Neural progenitor cell (in vitro differentiated cells): Measurements from ENCODE around the gene C19orf33. TPM values are rescaled to one million over a fixed set of nuclear protein-coding genes. Genes with fewer than 3 reads are reported as not detected.
A peak's percentile ranks its signal among the peaks of the same experiment; 100 is the strongest.

Experiments used
- DNase-seq: peaks from one replicate; pipeline ENCODE4 v3.0.0-alpha.2; 2016; ENCODE audit warnings: low spot score
- H2AFZ ChIP-seq: fragments of 200-600 bp; sonication (generic); replicated peaks from 2 replicates; pipeline ENCODE4 v1.6.1; 2016; ENCODE audit warnings: antibody characterized with exemption
- H3F3A ChIP-seq: fragments of 200-600 bp; sonication (generic); 2 replicates; pipeline ENCODE4 v1.6.1; 2016; ENCODE audit warnings: antibody characterized with exemption, low read depth
- H3K27ac ChIP-seq: fragments of 200-600 bp; sonication (generic); 2 replicates; pipeline ENCODE4 v1.5.1; 2016; ENCODE audit warnings: mild to moderate bottlenecking
- H3K27me3 ChIP-seq: fragments of 200-600 bp; sonication (generic); 2 replicates; pipeline ENCODE4 v1.6.1; 2016; ENCODE audit warnings: mild to moderate bottlenecking, moderate library complexity
- H3K36me3 ChIP-seq: fragments of 200-600 bp; sonication (generic); 2 replicates; pipeline ENCODE4 v1.5.1; 2016
- H3K4me1 ChIP-seq: fragments of 200-600 bp; sonication (generic); 2 replicates; pipeline ENCODE4 v1.6.1; 2016; ENCODE audit warnings: mixed run types
- H3K4me2 ChIP-seq: fragments of 200-600 bp; sonication (generic); 2 replicates; pipeline ENCODE4 v1.6.1; 2016
- H3K4me3 ChIP-seq: fragments of 200-600 bp; sonication (generic); 2 replicates; pipeline ENCODE4 v1.5.1; 2016
- H3K79me2 ChIP-seq: fragments of 200-600 bp; sonication (generic); 2 replicates; pipeline ENCODE4 v1.6.1; 2016; ENCODE audit warnings: low read depth
- H3K9ac ChIP-seq: fragments of 200-600 bp; sonication (generic); 2 replicates; pipeline ENCODE4 v1.6.1; 2016
- H3K9me3 ChIP-seq: fragments of 200-600 bp; sonication (generic); 2 replicates; pipeline ENCODE4 v1.5.1; 2016; ENCODE audit warnings: low read depth
- H4K20me1 ChIP-seq: fragments of 200-600 bp; sonication (generic); 2 replicates; pipeline ENCODE4 v1.6.1; 2016; ENCODE audit warnings: low read depth
- H3K27ac Mint-ChIP-seq: 3 replicates; pipeline ENCODE4 v1.8.0; 2021; ENCODE audit warnings: mixed read lengths
- H3K27me3 Mint-ChIP-seq: 2 replicates; pipeline ENCODE4 v1.8.0; 2022; ENCODE audit warnings: low read depth, mild to moderate bottlenecking, inconsistent platforms, moderate library complexity, mixed read lengths; ENCODE audit not compliant: insufficient read depth
- H3K36me3 Mint-ChIP-seq: 3 replicates; pipeline ENCODE4 v1.8.0; 2021; ENCODE audit warnings: mixed read lengths
- H3K4me1 Mint-ChIP-seq: 3 replicates; pipeline ENCODE4 v1.8.0; 2021; ENCODE audit warnings: mixed read lengths
- H3K4me3 Mint-ChIP-seq: 3 replicates; pipeline ENCODE4 v1.8.0; 2021; ENCODE audit warnings: mild to moderate bottlenecking, moderate library complexity, mixed read lengths
- H3K9me3 Mint-ChIP-seq: 3 replicates; pipeline ENCODE4 v1.8.0; 2020; ENCODE audit warnings: mixed read lengths
- EZH2 ChIP-seq: fragments of 200-600 bp; sonication (generic); IDR thresholded peaks from 2 replicates; pipeline ENCODE4 v1.6.1; 2017; ENCODE audit warnings: antibody characterized with exemption, mild to moderate bottlenecking, moderate library complexity
- EZH2phosphoT487 ChIP-seq: fragments of 200-600 bp; sonication (generic); IDR thresholded peaks from 2 replicates; pipeline ENCODE4 v1.6.1; 2017; ENCODE audit warnings: antibody characterized with exemption
- total RNA-seq: library from RNA; depleted of rRNA; stranded (reverse); fragments of >200 nt; gene quantifications from 2 replicates; pipeline ENCODE4 v1.2.3, GENCODE V29; 2015; ENCODE audit warnings: low replicate concordance
- TF ChIP-seq, protein P1 (sequence below): fragments of 200-600 bp; sonication (generic); IDR thresholded peaks from 2 replicates; pipeline ENCODE4 v1.5.1; 2017; ENCODE audit warnings: antibody characterized with exemption, mild to moderate bottlenecking

Gene C19orf33
- total RNA-seq, 1 donor from 2014 or later: not detected

DNA sequence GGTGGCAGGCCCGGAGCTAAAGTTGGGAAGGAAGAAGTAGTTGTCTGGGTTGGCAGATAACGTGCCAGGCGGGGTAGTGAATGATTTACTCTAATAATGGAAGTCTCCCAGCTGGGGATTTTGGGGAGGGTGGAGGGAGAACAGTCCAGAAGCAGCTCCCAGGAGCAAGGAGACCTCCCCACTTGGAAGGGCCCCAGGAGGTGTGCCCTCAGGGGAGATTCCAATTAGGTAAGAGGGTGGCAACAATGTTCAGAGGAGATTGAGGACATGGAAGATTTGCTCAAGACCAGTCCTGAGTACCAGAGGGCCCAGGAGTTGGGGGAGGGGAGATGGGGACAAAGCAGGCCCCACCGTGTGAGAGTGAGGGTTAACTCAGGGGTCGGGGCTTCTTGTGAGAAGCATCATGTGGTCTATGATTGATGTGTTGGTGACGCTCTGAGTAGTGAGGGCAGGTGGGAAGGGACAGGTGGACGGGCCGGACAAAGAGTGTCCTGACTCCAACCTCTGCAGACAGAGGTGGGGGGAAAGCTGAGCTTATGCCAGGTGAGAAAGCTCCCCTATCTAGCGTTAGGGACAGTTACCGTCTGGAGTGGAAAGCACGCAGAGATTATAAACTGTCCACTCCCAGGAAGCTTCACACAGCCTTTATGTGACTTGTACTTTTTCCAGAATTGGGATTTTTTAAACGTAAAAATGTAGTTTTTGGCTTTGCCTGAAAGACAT lies 36.1 kb upstream of the C19orf33 start:
- H3K36me3 Mint-ChIP-seq: no peaks in the 10 kb centered on the region
- peaks cover 12% of the 10 kb centered on the region for H4K20me1 ChIP-seq
- H3K4me2 ChIP-seq: peak overlapping the region; percentile 37
- H3K27me3 ChIP-seq: no peaks in the 10 kb centered on the region
- H3K4me1 Mint-ChIP-seq: peaks cover 40% of the 10 kb centered on the region
- DNase-seq: no peak
- peaks cover 83% of the 10 kb centered on the region for H3K79me2 ChIP-seq
- H3K4me3 ChIP-seq: no peak overlapping the region
- no peaks in the 10 kb centered on the region for H3K9me3 Mint-ChIP-seq
- H3K4me3 Mint-ChIP-seq: no peak overlapping the region
- H3K9me3 ChIP-seq: no peaks in the 10 kb centered on the region
- no peak overlapping the region for H3K27ac Mint-ChIP-seq
- peaks cover 33% of the 10 kb centered on the region for H3K4me1 ChIP-seq
- no peak overlapping the region for H3K27ac ChIP-seq
- peaks cover 27% of the 10 kb centered on the region for H3F3A ChIP-seq
- no peaks in the 10 kb centered on the region for H3K36me3 ChIP-seq
- TF ChIP-seq, protein P1, sequence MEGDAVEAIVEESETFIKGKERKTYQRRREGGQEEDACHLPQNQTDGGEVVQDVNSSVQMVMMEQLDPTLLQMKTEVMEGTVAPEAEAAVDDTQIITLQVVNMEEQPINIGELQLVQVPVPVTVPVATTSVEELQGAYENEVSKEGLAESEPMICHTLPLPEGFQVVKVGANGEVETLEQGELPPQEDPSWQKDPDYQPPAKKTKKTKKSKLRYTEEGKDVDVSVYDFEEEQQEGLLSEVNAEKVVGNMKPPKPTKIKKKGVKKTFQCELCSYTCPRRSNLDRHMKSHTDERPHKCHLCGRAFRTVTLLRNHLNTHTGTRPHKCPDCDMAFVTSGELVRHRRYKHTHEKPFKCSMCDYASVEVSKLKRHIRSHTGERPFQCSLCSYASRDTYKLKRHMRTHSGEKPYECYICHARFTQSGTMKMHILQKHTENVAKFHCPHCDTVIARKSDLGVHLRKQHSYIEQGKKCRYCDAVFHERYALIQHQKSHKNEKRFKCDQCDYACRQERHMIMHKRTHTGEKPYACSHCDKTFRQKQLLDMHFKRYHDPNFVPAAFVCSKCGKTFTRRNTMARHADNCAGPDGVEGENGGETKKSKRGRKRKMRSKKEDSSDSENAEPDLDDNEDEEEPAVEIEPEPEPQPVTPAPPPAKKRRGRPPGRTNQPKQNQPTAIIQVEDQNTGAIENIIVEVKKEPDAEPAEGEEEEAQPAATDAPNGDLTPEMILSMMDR: no peak
- TF ChIP-seq EZH2 (no peak), EZH2phosphoT487 (no peak)
- H2AFZ ChIP-seq: no peak overlapping the region
- H3K27me3 Mint-ChIP-seq: peaks cover 13% of the 10 kb centered on the region
- no peak overlapping the region for H3K9ac ChIP-seq

DNA sequence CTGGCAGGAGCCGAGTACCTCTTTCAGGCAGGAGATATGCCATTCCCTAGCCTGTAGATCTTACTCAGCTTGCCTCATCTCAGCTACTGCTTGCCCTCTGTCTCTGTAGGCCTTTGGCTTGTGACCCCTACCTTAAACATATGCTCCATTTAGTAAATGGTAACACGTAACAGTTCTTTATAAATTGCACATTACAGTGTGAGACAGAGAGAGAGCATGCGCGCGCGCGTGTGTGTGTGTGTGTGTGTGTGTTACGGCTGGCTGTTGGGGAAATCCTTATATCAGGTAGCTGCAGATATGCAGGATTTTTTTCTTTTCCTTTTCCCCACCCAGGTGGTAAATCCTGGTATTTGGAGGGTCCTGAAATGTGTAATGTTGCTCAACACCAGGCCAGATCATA lies 35.5 kb upstream of the C19orf33 start:
- Histone ChIP-seq H3K4me2 (peak overlapping the region; percentile 37), H3K4me1 (peaks cover 33% of the 10 kb centered on the region), H3K36me3 (no peaks in the 10 kb centered on the region), H3K4me3 (no peak overlapping the region), H3K27ac (no peak overlapping the region), H3K79me2 (peaks cover 89% of the 10 kb centered on the region), H3K9ac (no peak overlapping the region), H4K20me1 (peaks cover 17% of the 10 kb centered on the region), H3F3A (peaks cover 22% of the 10 kb centered on the region), H3K27me3 (no peaks in the 10 kb centered on the region), H2AFZ (no peak overlapping the region), H3K9me3 (no peaks in the 10 kb centered on the region)
- no peaks in the 10 kb centered on the region for H3K36me3 Mint-ChIP-seq
- no peak overlapping the region for H3K27ac Mint-ChIP-seq
- H3K27me3 Mint-ChIP-seq: peaks cover 11% of the 10 kb centered on the region
- no peak for DNase-seq
- H3K4me3 Mint-ChIP-seq: no peak overlapping the region
- TF ChIP-seq EZH2 (no peak), EZH2phosphoT487 (no peak)
- TF ChIP-seq, protein P1: no peak
- peaks cover 39% of the 10 kb centered on the region for H3K4me1 Mint-ChIP-seq
- no peaks in the 10 kb centered on the region for H3K9me3 Mint-ChIP-seq

DNA sequence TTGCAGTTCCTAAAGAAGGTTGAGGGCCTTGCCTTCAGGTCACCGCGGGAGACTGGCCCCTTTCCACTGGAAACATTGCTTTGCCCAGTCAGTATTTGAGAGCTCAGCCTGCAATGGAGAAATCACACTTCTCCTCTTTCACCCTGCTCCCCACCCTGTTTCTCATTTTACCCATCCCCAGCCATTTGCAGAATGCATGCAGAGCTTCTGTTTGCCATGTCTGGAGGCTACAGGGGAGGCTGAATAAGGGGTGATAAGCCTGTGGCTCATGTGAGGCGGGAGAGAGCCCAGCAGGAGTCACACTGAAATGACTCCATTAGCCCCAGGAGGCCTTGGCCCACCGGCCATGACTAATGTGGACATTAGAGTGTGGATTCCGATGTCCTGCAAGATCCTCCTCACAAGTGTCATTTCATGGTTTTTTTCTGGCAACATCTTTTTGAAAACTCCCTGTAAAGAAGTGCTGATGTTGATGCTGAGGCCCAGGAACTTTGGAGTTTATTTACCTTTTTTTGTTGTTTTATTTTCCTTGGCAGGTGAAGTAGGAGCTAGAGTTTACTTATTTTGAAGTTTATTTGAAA lies 33.4 kb upstream of the C19orf33 start:
- peaks cover 98% of the 10 kb centered on the region for H3K79me2 ChIP-seq
- H3K27me3 ChIP-seq: no peaks in the 10 kb centered on the region
- H3K9ac ChIP-seq: no peak overlapping the region
- H4K20me1 ChIP-seq: peaks cover 23% of the 10 kb centered on the region
- no peak overlapping the region for H3K4me3 ChIP-seq
- peaks cover 28% of the 10 kb centered on the region for H3K4me1 ChIP-seq
- no peaks in the 10 kb centered on the region for H3K9me3 Mint-ChIP-seq
- TF ChIP-seq EZH2phosphoT487: no peak
- TF ChIP-seq, protein P1: no peak
- no peak for TF ChIP-seq EZH2
- no peaks in the 10 kb centered on the region for H3K36me3 Mint-ChIP-seq
- peaks cover 8% of the 10 kb centered on the region for H3F3A ChIP-seq
- no peak overlapping the region for H2AFZ ChIP-seq
- no peak for DNase-seq
- peaks cover 27% of the 10 kb centered on the region for H3K4me1 Mint-ChIP-seq
- no peak overlapping the region for H3K4me2 ChIP-seq
- no peak overlapping the region for H3K27ac ChIP-seq
- no peak overlapping the region for H3K27ac Mint-ChIP-seq
- no peaks in the 10 kb centered on the region for H3K9me3 ChIP-seq
- H3K36me3 ChIP-seq: no peaks in the 10 kb centered on the region
- H3K27me3 Mint-ChIP-seq: peaks cover 2% of the 10 kb centered on the region
- H3K4me3 Mint-ChIP-seq: no peak overlapping the region
